ENCODE data around the gene UVRAG.
"Not testable (repeated sequence)": the region's sequence is repeated elsewhere in the genome, so short reads cannot be mapped to it uniquely, and the experiment has no call there.

UVRAG gene

DNA sequence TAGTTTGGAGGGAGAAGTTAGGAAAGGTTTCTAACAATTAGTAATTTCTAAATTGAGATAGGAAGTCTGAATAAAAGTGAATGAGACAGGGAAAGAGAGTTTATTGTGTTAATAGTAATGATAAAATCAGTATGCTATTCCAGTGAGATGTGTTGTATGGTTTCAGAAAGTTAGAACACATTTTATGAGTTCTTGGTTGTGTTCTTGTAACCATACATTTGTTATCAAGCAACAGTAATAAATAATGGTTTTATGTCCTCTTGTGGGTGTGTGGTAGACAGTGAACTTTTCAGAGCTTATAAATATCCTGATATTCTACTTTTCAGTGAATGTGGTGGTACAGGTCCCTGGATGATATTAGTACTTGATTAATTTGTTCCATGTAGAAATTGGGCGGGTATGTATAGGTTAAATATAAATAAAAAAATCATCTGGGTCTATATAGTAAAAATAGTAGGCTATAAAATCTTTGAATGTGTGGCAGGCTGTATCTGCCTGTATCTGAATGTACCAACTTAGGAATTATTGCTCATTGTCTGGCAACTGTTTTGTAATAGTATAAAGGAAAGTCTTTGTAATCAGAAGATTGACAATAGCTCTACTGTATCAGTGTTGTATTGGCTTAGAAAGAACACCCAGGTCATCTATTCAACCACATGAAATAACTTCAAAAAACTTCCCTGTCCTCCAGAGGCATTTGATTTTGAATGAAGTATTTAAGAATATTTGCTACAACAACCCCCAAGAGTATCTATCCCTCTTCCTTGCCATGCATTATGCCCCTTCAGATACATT, 54.8 kb downstream of the UVRAG start:
- TF ChIP-seq, protein P1, sequence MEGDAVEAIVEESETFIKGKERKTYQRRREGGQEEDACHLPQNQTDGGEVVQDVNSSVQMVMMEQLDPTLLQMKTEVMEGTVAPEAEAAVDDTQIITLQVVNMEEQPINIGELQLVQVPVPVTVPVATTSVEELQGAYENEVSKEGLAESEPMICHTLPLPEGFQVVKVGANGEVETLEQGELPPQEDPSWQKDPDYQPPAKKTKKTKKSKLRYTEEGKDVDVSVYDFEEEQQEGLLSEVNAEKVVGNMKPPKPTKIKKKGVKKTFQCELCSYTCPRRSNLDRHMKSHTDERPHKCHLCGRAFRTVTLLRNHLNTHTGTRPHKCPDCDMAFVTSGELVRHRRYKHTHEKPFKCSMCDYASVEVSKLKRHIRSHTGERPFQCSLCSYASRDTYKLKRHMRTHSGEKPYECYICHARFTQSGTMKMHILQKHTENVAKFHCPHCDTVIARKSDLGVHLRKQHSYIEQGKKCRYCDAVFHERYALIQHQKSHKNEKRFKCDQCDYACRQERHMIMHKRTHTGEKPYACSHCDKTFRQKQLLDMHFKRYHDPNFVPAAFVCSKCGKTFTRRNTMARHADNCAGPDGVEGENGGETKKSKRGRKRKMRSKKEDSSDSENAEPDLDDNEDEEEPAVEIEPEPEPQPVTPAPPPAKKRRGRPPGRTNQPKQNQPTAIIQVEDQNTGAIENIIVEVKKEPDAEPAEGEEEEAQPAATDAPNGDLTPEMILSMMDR (IDR thresholded peaks at IDR 0.05; ENCODE audit: low read depth, low read length) = no peak
- no peak for DNase-seq (ENCODE audit: low read depth in 2 of 2)

DNA sequence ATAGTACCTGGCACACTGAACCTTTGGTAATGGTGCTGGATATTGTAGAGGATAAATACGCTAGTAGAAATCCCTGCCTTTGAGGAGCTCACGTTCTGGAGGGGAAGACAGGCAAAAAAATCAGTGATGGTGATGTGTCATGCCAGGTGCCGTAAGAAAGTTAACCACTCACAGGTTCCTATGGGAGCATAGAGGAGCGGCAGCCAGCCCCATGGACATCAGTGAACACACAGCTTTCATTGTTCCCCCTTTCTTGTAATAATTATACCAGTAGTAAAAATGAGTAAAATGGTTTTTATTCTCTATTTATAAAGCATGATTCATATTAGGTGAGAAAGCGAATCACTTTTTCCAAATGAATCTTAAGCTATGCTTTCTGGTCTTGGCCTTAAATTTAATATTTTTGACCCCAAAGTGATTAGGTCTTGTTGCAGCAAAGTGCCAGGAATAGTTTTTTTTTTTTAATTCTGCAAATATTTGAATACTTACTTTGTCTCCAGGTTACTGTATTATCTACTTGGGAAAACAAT, 57.9 kb downstream of the UVRAG start:
- TF ChIP-seq, protein P1 (IDR thresholded peaks at IDR 0.05; ENCODE audit: low read depth, low read length) = no peak
- no peak for DNase-seq (ENCODE audit: low read depth in 2 of 2)
- no peak overlapping the region for H3K4me3 ChIP-seq (replicated peaks in 1 of 2; ENCODE audit: low read depth in 2 of 2, low read length in 2 of 2)

More for the DNA sequence above, 54.8 kb downstream of the UVRAG start:
- H3K4me3 ChIP-seq (replicated peaks in 1 of 2; ENCODE audit: low read depth in 2 of 2, low read length in 2 of 2) = no peak overlapping the region

DNA sequence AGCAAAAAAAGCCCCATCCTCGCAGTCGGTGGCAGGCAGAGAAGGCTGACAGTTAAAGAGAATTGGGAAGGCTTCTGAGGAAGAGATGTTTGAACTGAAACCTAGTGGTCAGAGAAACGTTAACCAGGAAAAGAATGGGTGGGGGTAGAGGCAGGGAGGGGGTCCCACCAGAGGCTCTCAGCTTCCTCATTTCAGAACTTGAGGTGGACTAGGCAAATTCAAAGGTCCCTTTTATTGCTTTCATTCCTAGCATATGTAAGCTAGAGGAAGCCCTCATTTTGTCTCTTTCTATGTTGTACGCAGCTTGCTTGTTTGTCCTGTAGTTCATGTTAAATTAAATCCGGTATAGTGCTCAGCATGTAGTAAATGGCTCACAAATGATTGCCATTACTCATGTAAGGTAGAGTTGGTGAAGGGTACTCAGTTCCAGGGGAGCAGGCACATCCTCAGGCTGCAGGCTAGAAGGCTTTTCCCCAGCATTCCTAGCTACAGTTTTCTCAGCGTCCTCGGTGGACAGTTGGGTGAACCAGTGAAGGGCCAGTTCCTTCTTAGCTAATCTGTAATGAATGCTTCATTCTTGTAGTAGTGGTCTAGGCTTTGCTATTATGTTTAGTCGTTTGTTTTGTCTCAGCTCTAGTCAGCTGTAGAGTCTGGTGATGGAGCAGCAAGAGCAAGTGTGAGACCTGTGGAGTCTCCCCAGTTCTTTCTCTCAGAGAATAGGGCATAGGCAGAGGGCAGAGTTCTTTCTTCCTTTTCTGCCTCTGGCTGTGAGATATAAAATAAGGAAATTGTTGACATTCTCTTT, 58.6 kb downstream of the UVRAG start:
- DNase-seq (ENCODE audit: low read depth in 2 of 2) = no peak
- H3K4me3 ChIP-seq (replicated peaks in 1 of 2; ENCODE audit: low read depth in 2 of 2, low read length in 2 of 2) = no peak overlapping the region
- TF ChIP-seq, protein P1 (IDR thresholded peaks at IDR 0.05; ENCODE audit: low read depth, low read length) = no peak

DNA sequence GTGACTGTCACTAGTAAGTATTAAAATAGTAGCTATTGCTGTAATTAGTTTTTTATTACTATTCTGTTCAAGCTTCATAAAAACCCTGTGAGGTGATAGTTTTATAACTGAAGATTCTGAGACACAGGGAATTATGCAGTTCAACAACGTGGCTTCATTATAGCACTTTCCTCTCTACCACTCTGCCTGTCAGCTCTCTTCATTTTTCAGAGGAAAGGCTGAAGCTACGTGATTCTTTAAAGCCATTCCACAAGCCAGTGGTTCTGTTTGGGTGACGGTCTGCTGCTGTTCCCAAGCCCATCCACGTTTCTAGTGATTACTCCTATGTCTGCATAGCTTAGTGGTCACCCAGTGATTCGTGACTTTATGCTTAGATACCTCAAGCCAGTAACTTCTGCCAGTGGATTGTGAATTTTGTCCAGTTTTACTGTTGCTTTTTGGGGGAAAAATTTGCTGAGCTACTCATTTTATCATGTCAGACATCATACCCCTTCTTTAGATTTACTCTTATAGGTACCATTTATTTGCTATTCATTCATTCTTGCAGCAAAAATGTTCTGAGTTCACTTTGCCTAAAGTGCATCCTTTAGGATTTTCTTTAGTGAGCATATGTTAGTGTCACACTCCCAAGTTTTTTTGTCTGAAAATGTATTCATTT, 59.8 kb downstream of the UVRAG start:
- TF ChIP-seq, protein P1 (IDR thresholded peaks at IDR 0.05; ENCODE audit: low read depth, low read length) = no peak
- no peak for DNase-seq (ENCODE audit: low read depth in 2 of 2)
- H3K4me3 ChIP-seq (replicated peaks in 1 of 2; ENCODE audit: low read depth in 2 of 2, low read length in 2 of 2) = no peak overlapping the region

DNA sequence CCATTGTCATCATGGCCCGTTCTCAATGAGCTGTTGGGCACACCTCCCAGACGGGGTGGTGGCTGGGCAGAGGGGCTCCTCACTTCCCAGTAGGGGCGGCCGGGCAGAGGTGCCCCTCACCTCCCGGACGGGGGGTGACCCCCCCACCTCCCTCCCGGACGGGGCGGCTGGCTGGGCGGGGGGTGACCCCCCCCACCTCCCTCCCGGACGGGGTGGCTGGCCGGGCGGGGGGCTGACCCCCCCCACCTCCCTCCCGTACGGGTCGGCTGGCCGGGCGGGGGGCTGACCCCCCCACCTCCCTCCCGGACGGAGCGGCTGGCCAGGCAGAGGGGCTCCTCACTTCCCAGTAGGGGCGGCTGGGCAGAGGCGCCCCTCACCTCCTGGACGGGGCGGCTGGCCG, 62.3 kb downstream of the UVRAG start:
- not testable (repeated sequence) for DNase-seq (ENCODE audit: low read depth in 2 of 2); H3K4me3 ChIP-seq (replicated peaks in 1 of 2; ENCODE audit: low read depth in 2 of 2, low read length in 2 of 2)

DNA sequence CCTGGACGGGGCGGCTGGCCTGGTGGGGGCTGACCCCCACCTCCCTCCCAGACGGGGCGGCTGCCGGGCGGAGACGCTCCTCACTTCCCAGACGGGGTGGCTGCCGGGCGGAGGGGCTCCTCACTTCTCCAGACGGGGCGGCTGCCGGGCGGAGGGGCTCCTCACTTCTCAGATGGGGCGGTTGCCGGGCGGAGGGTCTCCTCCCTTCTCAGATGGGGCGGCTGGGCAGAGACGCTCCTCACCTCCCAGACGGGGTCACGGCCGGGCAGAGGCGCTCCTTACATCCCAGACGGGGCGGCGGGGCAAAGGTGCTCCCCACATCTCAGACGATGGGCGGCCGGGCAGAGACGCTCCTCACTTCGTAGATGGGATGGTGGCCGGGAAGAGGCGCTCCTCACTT, 62.9 kb downstream of the UVRAG start:
- H3K4me3 ChIP-seq (replicated peaks in 1 of 2; ENCODE audit: low read depth in 2 of 2, low read length in 2 of 2); DNase-seq (ENCODE audit: low read depth in 2 of 2): not testable (repeated sequence)

DNA sequence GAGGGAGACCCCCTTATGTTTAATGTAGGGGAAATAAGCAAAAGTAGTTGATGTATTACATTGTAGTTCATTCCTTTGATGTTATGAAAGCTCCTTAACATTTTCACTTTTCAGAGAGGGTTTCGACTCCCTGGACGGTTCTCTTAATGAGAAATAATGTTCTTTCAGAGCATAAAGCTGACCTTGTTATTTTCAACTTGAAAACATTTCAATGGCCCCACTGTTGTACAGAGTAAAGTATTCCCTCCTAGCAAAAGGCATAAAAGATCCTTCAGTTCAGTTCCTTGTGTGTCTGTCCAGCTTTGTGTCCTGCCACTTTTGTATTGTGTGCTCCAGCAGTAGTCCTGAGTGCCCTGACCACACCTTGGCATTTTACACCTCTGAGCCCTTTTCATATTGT, 63.9 kb downstream of the UVRAG start:
- no peak for DNase-seq (ENCODE audit: low read depth in 2 of 2)
- H3K4me3 ChIP-seq (replicated peaks in 1 of 2; ENCODE audit: low read depth in 2 of 2, low read length in 2 of 2) = no peak overlapping the region
- TF ChIP-seq, protein P1 (IDR thresholded peaks at IDR 0.05; ENCODE audit: low read depth, low read length) = no peak

All from cardiac fibroblast (primary cell).